HL-60 (cell line): ENCODE measurements around the gene STAT5B.

Experiments used
- CTCF ChIP-seq: IDR thresholded peaks from one replicate; pipeline ENCODE4 v1.5.1; 2011; ENCODE audit warnings: low read length, control low read depth, inconsistent platforms; ENCODE audit not compliant: insufficient read depth
- GABPA ChIP-seq: IDR thresholded peaks from 2 replicates; pipeline ENCODE4 v1.6.1; 2012; ENCODE audit warnings: low read depth
- POLR2AphosphoS5 ChIP-seq: IDR thresholded peaks from 2 replicates; pipeline ENCODE4 v1.6.1; 2012; ENCODE audit warnings: low read depth
- REST ChIP-seq: IDR thresholded peaks from 2 replicates; pipeline ENCODE4 v1.6.1; 2012; ENCODE audit warnings: low read depth; ENCODE audit not compliant: insufficient replicate concordance

GRCh38 chr17:42185621-42185930, 90.6 kb downstream of the STAT5B start:
- TF ChIP-seq CTCF: no peak
- TF ChIP-seq POLR2AphosphoS5: no peak
- no peak for TF ChIP-seq GABPA
- TF ChIP-seq REST: no peak
